SK-N-MC (cell line): ENCODE results near the gene TTL.

Source experiments
- EZH2 ChIP-seq: fragments of 200-600 bp; sonication (generic); IDR thresholded peaks from one replicate; pipeline ENCODE4 v1.6.1; 2017; ENCODE audit warnings: antibody characterized with exemption
- FOXP2 ChIP-seq: optimal IDR thresholded peaks from 2 replicates; pipeline ENCODE3; 2011; ENCODE audit warnings: mild to moderate bottlenecking, moderate library complexity; ENCODE audit not compliant: insufficient read depth; ENCODE audit errors: extremely low read length, control extremely low read depth
- POLR2AphosphoS5 ChIP-seq: IDR thresholded peaks from 2 replicates; pipeline ENCODE4 v1.6.1; 2012; ENCODE audit warnings: mild to moderate bottlenecking, low read depth, low read length, borderline replicate concordance

DNA sequence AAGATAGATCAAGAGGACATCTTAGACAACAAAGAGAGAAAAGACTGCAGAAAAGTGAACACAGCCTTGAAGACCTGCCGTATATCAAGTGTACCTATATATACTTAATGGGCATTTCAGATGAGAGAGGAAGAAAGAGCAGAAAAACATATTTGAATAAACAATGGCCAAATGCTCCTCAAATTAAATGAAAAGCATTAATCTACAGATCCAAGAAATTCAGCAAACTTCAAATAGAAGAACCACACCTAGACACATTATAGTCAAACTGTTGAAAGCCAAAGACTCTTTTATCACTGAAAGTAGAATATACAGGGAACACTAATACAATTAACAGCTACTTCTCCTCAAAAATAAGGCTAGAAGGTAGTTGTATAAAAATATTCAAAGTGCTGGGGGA lies 18.7 kb upstream of the TTL start:
- no peak for TF ChIP-seq EZH2
- no peak for TF ChIP-seq POLR2AphosphoS5
- no peak for TF ChIP-seq FOXP2
